ENCODE data around the gene TRAF4. TPM values are rescaled to one million over a fixed set of nuclear protein-coding genes. Genes with fewer than 3 reads are reported as not detected.

Gene TRAF4
- total RNA-seq, 4 donors from 2014 or later: 25.0 to 39.8 (median 33.0) TPM

DNA sequence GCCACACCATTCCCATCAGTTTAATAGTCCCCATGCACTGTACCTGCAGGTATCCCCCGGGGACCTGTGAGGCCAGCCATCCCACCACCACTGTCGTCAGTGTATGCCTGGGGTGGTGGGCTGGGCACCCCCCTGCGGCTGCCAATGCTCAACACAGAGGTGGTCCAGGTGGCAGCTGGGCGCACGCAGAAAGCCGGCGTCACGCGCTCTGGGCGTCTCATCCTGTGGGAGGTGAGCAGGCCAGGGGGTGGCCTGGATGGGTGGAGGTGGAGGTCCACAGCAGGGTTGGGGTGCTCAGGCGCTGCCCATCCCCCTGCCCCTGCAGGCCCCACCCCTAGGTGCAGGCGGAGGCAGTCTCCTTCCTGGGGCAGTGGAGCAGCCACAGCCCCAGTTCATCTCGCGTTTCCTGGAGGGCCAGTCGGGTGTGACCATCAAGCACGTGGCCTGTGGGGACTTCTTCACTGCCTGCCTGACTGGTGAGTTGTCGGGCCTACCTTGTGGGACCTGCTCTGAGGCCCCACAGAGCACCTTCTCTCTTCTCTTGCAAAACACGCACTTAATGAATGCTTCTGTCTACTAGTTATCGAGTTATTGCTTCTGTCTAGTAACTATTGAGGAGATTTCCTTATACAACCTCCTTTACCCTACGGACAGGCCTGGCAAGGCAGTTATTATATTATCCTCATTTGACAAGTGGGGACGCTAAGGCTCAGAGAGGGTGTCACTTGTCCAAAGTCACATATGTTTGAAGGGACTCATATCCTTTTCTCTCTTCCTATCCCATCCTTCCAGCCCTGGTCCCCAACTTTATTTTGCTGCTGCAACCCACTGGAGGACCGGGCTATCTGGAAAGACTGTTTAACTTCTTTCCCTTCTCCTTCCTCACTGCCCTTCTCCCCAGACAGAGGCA, 5.8 kb upstream of the TRAF4 start:
- H3K9me3 ChIP-seq: no peaks in the 10 kb centered on the region
- no peaks in the 10 kb centered on the region for H3K27me3 ChIP-seq
- peaks cover 0 to 7% (median 0%) of the 10 kb centered on the region in 3 donors for H3K36me3 ChIP-seq
- no peak overlapping the region for H3K27ac ChIP-seq
- DNase-seq: no peak
- 75 to 90% methylated on average over 6 to 8 of the region's 22 CpGs for WGBS, 2 donors
- TF ChIP-seq CTCF (IDR thresholded peaks at IDR 0.05): no peak
- no peak for TF ChIP-seq POLR2A (IDR thresholded peaks at IDR 0.05)
- peaks cover under 1 to 41% (median 1%) of the 10 kb centered on the region in 3 donors for H3K4me1 ChIP-seq
- intact Hi-C loops (cut with DNase I): no loop called here
- no peak overlapping the region for H3K4me3 ChIP-seq

DNA sequence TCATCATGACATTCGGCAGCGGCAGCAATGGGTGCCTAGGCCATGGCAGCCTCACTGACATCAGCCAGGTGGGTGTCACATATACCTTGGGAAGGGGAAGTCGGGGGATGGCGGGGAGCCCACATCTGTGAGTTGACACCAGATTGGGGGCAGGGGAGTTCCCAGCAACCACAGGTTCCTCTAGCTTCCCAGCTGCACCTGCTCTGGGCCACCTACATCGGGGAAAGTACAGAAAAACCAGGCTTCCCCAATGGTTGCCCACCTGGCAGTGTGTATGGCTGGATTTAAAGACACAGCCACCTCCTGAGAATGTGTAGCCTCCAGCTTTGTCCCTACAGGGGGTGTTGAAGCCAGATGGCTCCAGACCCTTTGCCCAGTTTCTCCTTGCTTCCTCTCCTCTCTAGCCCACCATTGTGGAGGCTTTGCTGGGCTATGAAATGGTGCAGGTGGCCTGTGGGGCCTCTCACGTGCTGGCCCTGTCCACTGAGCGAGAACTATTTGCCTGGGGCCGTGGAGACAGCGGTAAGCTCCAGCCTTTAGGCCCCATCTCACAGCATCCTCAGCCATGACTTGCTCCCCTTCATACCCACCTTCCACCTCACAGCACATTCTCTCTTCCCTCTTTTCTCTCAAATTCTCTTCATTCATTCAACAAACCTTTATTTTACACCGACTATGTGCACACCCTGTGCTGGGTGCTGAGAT, 5.0 kb upstream of the TRAF4 start:
- 87 to 88% methylated on average over 5 to 8 of the region's 10 CpGs for WGBS, 2 donors
- intact Hi-C loops (cut with DNase I): no loop called here
- H3K36me3 ChIP-seq: peaks cover 0 to 4% (median 0%) of the 10 kb centered on the region in 3 donors
- H3K27me3 ChIP-seq: no peaks in the 10 kb centered on the region
- peaks cover 6 to 47% (median 7%) of the 10 kb centered on the region in 3 donors for H3K4me1 ChIP-seq
- no peak overlapping the region for H3K27ac ChIP-seq
- no peak for DNase-seq
- no peaks in the 10 kb centered on the region for H3K9me3 ChIP-seq
- TF ChIP-seq POLR2A (IDR thresholded peaks at IDR 0.05): no peak
- TF ChIP-seq CTCF (IDR thresholded peaks at IDR 0.05): no peak
- no peak overlapping the region for H3K4me3 ChIP-seq

DNA sequence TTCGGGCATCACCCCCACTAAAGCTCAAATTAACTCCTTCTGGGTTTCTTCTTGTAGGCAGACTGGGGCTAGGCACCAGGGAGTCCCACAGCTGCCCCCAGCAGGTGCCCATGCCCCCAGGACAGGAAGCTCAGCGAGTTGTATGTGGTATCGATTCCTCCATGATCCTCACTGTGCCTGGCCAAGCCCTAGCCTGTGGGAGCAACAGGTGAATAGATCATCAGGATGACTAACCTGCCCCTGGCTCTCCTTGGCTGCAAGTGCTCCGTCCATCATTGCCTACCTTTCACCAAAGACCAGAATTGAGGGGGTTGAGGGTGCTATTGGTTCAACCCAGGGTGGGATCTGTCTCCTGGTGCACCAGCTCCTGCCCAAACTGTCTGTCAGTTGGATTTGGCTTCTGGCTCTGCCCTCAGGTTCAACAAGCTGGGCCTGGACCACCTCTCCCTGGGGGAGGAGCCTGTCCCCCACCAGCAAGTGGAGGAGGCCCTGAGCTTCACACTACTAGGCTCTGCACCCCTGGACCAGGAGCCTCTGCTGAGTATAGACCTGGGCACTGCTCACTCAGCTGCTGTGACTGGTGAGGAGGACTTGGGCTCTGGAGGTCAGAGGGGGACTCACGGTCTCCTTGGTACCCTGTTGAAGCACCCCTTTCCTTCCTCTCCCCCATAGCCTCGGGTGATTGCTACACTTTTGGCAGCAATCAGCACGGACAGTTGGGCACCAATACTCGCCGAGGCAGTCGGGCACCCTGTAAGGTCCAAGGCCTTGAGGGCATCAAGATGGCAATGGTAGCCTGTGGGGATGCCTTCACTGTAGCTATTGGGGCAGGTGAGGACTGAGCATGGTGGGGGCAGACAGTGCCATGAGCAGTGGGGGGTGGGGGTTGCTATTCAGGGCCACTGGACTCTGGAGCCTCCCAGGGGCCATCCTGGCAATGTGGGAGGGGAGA, 3.1 kb upstream of the TRAF4 start:
- WGBS, 2 donors: 87 to 93% methylated on average over 3 to 4 of the region's 10 CpGs

More for the DNA sequence above, 3.1 kb upstream of the TRAF4 start:
- H3K36me3 ChIP-seq: no peaks in the 10 kb centered on the region
- H3K27ac ChIP-seq: no peak overlapping the region
- TF ChIP-seq CTCF (IDR thresholded peaks at IDR 0.05) (no peak), POLR2A (IDR thresholded peaks at IDR 0.05) (no peak)
- no peak for DNase-seq
- no peaks in the 10 kb centered on the region for H3K9me3 ChIP-seq
- intact Hi-C loops (cut with DNase I): no loop called here
- no peak overlapping the region for H3K4me3 ChIP-seq
- no peaks in the 10 kb centered on the region for H3K27me3 ChIP-seq
- H3K4me1 ChIP-seq: peaks cover 10 to 59% (median 25%) of the 10 kb centered on the region in 3 donors

Measured in esophagus squamous epithelium (tissue), 5 donors.